Cardiac fibroblast (primary cell): ENCODE data around the gene ITIH5.

Experiments used
- DNase-seq, 2 donors: peaks; one replicate each; pipeline versions ENCODE4 v3.0.0 to v3.0.0-alpha.2; 2010; ENCODE audit warnings: low read depth in 2 of 2
- H3K4me3 ChIP-seq, 2 donors: replicated peaks in 1 of 2; 1 replicate in 1 of 2; 2 replicates in 1 of 2; pipeline ENCODE4 v1.5.1; 2011; ENCODE audit warnings: low read depth in 2 of 2, low read length in 2 of 2, mild to moderate bottlenecking in 2 of 2, moderate library complexity in 1 of 2
- TF ChIP-seq, protein P1 (sequence below): IDR thresholded peaks from one replicate; pipeline ENCODE4 v1.5.1; 2011; ENCODE audit warnings: low read depth, mild to moderate bottlenecking, low read length, inconsistent platforms

Gene ITIH5

DNA sequence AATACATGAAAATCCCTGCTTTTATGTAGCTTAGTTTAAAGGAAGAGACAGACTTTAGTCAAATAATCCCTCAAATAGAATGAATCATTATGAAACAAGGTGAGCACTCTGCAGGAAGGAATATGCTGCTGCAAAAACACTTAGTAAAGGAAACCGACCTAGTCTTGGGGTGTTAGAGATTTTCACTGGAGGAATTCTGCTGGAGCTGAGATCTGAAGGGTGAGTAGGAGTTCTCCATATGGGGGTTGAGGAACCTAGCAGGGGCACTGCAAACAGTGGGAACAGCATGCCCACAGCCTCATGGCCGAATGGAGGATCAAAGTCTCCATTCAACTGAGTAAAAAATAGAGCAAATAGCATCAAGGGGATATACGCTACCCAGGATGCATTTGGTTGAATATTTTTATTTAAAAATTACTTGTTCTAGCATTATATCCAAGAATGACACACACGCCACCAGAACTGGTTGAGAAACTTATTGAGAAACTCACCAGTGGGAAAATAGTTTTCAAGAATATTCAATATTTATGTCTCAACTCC lies 39.8 kb upstream of the ITIH5 start:
- DNase-seq = no peak
- TF ChIP-seq, protein P1, sequence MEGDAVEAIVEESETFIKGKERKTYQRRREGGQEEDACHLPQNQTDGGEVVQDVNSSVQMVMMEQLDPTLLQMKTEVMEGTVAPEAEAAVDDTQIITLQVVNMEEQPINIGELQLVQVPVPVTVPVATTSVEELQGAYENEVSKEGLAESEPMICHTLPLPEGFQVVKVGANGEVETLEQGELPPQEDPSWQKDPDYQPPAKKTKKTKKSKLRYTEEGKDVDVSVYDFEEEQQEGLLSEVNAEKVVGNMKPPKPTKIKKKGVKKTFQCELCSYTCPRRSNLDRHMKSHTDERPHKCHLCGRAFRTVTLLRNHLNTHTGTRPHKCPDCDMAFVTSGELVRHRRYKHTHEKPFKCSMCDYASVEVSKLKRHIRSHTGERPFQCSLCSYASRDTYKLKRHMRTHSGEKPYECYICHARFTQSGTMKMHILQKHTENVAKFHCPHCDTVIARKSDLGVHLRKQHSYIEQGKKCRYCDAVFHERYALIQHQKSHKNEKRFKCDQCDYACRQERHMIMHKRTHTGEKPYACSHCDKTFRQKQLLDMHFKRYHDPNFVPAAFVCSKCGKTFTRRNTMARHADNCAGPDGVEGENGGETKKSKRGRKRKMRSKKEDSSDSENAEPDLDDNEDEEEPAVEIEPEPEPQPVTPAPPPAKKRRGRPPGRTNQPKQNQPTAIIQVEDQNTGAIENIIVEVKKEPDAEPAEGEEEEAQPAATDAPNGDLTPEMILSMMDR = no peak
- H3K4me3 ChIP-seq = no peak overlapping the region

GRCh38 chr10:7705341-7705740 lies 38.6 kb upstream of the ITIH5 start:
- DNase-seq = no peak
- TF ChIP-seq, protein P1 = no peak
- H3K4me3 ChIP-seq = no peak overlapping the region

- no peak for DNase-seq
- TF ChIP-seq, protein P1 = no peak
- H3K4me3 ChIP-seq = no peak overlapping the region
Measured at GRCh38 chr10:7704071-7705016, 37.6 kb upstream of the ITIH5 start.

GRCh38 chr10:7703140-7703539 lies 36.4 kb upstream of the ITIH5 start, which contains the start of gene ITIH2:
ITIH2 (plus strand) TSS chr10:7703316; CDS start chr10:7703435, 119 bp downstream.
- TF ChIP-seq, protein P1 = no peak
- no peak for DNase-seq
- no peak within 1 kb of the TSS for H3K4me3 ChIP-seq

GRCh38 chr10:7702288-7702812 lies 35.6 kb upstream of the ITIH5 start:
- DNase-seq = no peak
- H3K4me3 ChIP-seq = no peak overlapping the region
- TF ChIP-seq, protein P1 = no peak

GRCh38 chr10:7701158-7701742 lies 34.5 kb upstream of the ITIH5 start:
- H3K4me3 ChIP-seq = no peak overlapping the region
- TF ChIP-seq, protein P1 = no peak
- DNase-seq = no peak
